ENCODE measurements around the gene IFT81. TPM values are rescaled to one million over a fixed set of nuclear protein-coding genes. Genes with fewer than 3 reads are reported as not detected.

IFT81 gene
- polyA plus RNA-seq, 1 of the 3 experiments (the other 2 are of a cell fraction) = 7.9 TPM

DNA sequence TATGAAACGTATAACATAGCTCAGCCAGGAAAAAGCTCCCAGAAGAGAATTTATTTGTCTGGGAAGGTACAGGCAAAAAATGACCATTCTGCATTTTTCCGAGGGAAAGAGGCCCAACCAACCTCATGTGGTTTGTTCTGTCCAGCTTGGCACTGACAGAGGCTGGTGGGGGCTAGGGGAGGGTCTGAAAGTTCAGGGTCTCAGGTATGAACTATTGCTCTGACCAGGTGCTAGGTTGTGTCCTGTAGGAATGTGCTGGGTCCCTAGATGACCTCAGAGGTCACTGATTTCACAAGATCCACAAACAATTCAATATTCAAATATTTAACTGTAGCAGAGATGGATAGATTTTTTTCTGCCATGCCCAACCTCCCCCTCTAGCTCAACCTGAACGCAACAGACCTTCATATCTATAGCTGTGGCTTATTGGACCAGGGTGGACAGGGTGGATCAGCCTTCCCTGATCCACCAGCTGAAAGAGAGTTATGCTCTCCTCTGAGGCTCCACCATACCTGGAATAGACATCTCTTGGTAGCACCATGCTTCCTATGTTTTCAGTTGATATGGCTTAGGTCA is 32.9 kb upstream of the IFT81 start:
- 78% methylated on average over 3 of the region's 3 CpGs for WGBS (ENCODE audit: low lambda C conversion rate)

DNA sequence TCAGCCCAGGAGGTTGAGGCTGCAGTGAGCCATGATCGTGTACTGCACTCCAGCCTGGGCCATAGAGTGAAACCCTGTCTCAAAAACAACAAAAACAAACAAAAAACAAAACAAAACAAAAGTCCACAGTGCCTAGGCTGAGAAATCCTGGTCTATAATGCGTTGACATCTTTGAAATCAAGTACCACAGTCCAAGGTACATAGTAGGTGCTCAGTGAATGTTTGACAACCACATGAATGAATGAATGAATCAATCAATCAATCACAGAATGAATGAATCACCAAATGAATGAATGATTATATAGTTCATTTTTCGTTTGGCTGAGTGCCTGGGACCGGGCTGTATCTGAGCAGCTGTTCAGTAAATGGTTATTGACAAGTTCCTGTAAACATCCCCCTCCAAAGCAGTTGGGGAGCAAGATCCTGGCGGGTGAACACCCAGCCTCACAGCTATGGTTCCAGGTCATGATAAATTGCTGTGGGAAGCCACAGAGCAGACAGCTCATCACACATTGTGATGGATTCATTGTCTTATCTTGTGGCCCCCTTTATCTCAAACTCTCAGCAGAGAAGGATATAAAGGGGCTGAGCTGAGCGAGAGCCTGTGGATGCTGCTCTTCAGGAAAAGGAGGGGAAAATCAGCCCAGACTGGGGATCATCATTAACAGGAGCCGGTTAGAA is 30.4 kb upstream of the IFT81 start:
- Histone ChIP-seq H3K27me3 (ENCODE audit: insufficient read depth) (no peaks in the 10 kb centered on the region), H3K36me3 (replicated peaks in 1 of 2; ENCODE audit: control insufficient read depth in 1 of 2, insufficient read depth in 2 of 2, low read length in 1 of 2) (no peaks in the 10 kb centered on the region), H2AFZ (ENCODE audit: low read depth) (no peak overlapping the region), H3F3A (replicated peaks; ENCODE audit: insufficient read depth) (no peaks in the 10 kb centered on the region), H3K9me3 (no peaks in the 10 kb centered on the region), H3K4me2 (no peak overlapping the region), H3K9me2 (no peaks in the 10 kb centered on the region), H3K9ac (no peak overlapping the region), H3K79me2 (ENCODE audit: insufficient read depth) (no peaks in the 10 kb centered on the region), H3K27ac (ENCODE audit: low read depth in 2 of 2, low read length in 1 of 2) (no peak overlapping the region), H3K4me1 (ENCODE audit: control insufficient read depth in 1 of 2, insufficient read depth in 2 of 2, low read depth in 1 of 2, low read length in 1 of 2) (no peaks in the 10 kb centered on the region), H3K4me3 (ENCODE audit: low read depth in 2 of 2, low read length in 1 of 2) (no peak overlapping the region), H4K20me1 (ENCODE audit: insufficient read depth) (no peaks in the 10 kb centered on the region)
- POLR2A ChIA-PET = no interaction called here
- WGBS (ENCODE audit: low lambda C conversion rate) = 52% methylated on average over 6 of the region's 7 CpGs
- CTCF ChIA-PET = interaction anchor here (2.5 kb wide), 1 partner anchor 337 kb away, joined by 7 read pairs; no protein-coding TSS in a partner anchor
- no peak for DNase-seq
- TF ChIP-seq, protein P1, sequence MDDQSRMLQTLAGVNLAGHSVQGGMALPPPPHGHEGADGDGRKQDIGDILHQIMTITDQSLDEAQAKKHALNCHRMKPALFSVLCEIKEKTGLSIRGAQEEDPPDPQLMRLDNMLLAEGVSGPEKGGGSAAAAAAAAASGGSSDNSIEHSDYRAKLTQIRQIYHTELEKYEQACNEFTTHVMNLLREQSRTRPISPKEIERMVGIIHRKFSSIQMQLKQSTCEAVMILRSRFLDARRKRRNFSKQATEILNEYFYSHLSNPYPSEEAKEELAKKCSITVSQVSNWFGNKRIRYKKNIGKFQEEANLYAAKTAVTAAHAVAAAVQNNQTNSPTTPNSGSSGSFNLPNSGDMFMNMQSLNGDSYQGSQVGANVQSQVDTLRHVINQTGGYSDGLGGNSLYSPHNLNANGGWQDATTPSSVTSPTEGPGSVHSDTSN (IDR thresholded peaks at IDR 0.05) = no peak
- TF ChIP-seq FOXM1 (IDR thresholded peaks at IDR 0.05; ENCODE audit: low read depth) (no peak), RFX5 (IDR thresholded peaks at IDR 0.05; ENCODE audit: low read length) (no peak), GATA2 (CRISPR knock-in tag; IDR thresholded peaks at IDR 0.05) (no peak), CHD2 (IDR thresholded peaks at IDR 0.05; ENCODE audit: low read length, partially characterized antibody) (no peak), JUND (IDR thresholded peaks at IDR 0.05) (no peak), ELF1 (IDR thresholded peaks at IDR 0.05) (no peak), NFIC (IDR thresholded peaks at IDR 0.05; ENCODE audit: borderline replicate concordance) (no peak), TAF1 (IDR thresholded peaks at IDR 0.05; ENCODE audit: borderline replicate concordance, low read depth, low read length) (no peak), RCOR1 (IDR thresholded peaks at IDR 0.05; ENCODE audit: low read length) (no peak), GABPA (IDR thresholded peaks at IDR 0.05; ENCODE audit: low read depth) (no peak)
- TF ChIP-seq, protein P2, sequence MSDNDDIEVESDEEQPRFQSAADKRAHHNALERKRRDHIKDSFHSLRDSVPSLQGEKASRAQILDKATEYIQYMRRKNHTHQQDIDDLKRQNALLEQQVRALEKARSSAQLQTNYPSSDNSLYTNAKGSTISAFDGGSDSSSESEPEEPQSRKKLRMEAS (IDR thresholded peaks at IDR 0.05; ENCODE audit: low read depth) = no peak
- TF ChIP-seq, protein P3, sequence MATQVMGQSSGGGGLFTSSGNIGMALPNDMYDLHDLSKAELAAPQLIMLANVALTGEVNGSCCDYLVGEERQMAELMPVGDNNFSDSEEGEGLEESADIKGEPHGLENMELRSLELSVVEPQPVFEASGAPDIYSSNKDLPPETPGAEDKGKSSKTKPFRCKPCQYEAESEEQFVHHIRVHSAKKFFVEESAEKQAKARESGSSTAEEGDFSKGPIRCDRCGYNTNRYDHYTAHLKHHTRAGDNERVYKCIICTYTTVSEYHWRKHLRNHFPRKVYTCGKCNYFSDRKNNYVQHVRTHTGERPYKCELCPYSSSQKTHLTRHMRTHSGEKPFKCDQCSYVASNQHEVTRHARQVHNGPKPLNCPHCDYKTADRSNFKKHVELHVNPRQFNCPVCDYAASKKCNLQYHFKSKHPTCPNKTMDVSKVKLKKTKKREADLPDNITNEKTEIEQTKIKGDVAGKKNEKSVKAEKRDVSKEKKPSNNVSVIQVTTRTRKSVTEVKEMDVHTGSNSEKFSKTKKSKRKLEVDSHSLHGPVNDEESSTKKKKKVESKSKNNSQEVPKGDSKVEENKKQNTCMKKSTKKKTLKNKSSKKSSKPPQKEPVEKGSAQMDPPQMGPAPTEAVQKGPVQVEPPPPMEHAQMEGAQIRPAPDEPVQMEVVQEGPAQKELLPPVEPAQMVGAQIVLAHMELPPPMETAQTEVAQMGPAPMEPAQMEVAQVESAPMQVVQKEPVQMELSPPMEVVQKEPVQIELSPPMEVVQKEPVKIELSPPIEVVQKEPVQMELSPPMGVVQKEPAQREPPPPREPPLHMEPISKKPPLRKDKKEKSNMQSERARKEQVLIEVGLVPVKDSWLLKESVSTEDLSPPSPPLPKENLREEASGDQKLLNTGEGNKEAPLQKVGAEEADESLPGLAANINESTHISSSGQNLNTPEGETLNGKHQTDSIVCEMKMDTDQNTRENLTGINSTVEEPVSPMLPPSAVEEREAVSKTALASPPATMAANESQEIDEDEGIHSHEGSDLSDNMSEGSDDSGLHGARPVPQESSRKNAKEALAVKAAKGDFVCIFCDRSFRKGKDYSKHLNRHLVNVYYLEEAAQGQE (IDR thresholded peaks at IDR 0.05; ENCODE audit: low read depth, low read length) = no peak
- TF ChIP-seq, protein P4, sequence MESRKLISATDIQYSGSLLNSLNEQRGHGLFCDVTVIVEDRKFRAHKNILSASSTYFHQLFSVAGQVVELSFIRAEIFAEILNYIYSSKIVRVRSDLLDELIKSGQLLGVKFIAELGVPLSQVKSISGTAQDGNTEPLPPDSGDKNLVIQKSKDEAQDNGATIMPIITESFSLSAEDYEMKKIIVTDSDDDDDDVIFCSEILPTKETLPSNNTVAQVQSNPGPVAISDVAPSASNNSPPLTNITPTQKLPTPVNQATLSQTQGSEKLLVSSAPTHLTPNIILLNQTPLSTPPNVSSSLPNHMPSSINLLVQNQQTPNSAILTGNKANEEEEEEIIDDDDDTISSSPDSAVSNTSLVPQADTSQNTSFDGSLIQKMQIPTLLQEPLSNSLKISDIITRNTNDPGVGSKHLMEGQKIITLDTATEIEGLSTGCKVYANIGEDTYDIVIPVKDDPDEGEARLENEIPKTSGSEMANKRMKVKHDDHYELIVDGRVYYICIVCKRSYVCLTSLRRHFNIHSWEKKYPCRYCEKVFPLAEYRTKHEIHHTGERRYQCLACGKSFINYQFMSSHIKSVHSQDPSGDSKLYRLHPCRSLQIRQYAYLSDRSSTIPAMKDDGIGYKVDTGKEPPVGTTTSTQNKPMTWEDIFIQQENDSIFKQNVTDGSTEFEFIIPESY (IDR thresholded peaks at IDR 0.05; ENCODE audit: borderline replicate concordance, low read depth) = no peak

More for the DNA sequence above, 32.9 kb upstream of the IFT81 start:
- Histone ChIP-seq H3K36me3 (replicated peaks in 1 of 2; ENCODE audit: control insufficient read depth in 1 of 2, insufficient read depth in 2 of 2, low read length in 1 of 2) (no peaks in the 10 kb centered on the region), H3K27ac (ENCODE audit: low read depth in 2 of 2, low read length in 1 of 2) (no peak overlapping the region), H3K27me3 (ENCODE audit: insufficient read depth) (no peaks in the 10 kb centered on the region), H3K9ac (no peak overlapping the region), H3K9me3 (no peaks in the 10 kb centered on the region), H3K9me2 (no peaks in the 10 kb centered on the region), H2AFZ (ENCODE audit: low read depth) (no peak overlapping the region), H3K4me2 (no peak overlapping the region), H3K4me3 (ENCODE audit: low read depth in 2 of 2, low read length in 1 of 2) (no peak overlapping the region), H3K4me1 (ENCODE audit: control insufficient read depth in 1 of 2, insufficient read depth in 2 of 2, low read depth in 1 of 2, low read length in 1 of 2) (no peaks in the 10 kb centered on the region), H3F3A (replicated peaks; ENCODE audit: insufficient read depth) (no peaks in the 10 kb centered on the region), H3K79me2 (ENCODE audit: insufficient read depth) (no peaks in the 10 kb centered on the region), H4K20me1 (ENCODE audit: insufficient read depth) (no peaks in the 10 kb centered on the region)
- POLR2A ChIA-PET = no interaction called here
- no peak for DNase-seq
- TF ChIP-seq RFX5 (IDR thresholded peaks at IDR 0.05; ENCODE audit: low read length) = no peak
- TF ChIP-seq NFIC (IDR thresholded peaks at IDR 0.05; ENCODE audit: borderline replicate concordance) = no peak
- TF ChIP-seq YY1 (IDR thresholded peaks at IDR 0.05; ENCODE audit: low read depth) = no peak
- TF ChIP-seq, protein P5, sequence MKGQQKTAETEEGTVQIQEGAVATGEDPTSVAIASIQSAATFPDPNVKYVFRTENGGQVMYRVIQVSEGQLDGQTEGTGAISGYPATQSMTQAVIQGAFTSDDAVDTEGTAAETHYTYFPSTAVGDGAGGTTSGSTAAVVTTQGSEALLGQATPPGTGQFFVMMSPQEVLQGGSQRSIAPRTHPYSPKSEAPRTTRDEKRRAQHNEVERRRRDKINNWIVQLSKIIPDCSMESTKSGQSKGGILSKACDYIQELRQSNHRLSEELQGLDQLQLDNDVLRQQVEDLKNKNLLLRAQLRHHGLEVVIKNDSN (IDR thresholded peaks at IDR 0.05; ENCODE audit: borderline replicate concordance, low read depth) = no peak
- CTCF ChIA-PET = interaction anchor here (0.9 kb wide), 1 partner anchor 10 kb away, joined by 3 read pairs; no protein-coding TSS in a partner anchor
